ENCODE measurements around the gene FPR2. TPM values are rescaled to one million over a fixed set of nuclear protein-coding genes. Genes with fewer than 3 reads are reported as not detected.
"Not testable (repeated sequence)": the region's sequence is repeated elsewhere in the genome, so short reads cannot be mapped to it uniquely, and the experiment has no call there.

FPR2 gene
- polyA plus RNA-seq, 4 donors = 0.17 to 0.26 (median 0.24) TPM; not detected in 1

DNA sequence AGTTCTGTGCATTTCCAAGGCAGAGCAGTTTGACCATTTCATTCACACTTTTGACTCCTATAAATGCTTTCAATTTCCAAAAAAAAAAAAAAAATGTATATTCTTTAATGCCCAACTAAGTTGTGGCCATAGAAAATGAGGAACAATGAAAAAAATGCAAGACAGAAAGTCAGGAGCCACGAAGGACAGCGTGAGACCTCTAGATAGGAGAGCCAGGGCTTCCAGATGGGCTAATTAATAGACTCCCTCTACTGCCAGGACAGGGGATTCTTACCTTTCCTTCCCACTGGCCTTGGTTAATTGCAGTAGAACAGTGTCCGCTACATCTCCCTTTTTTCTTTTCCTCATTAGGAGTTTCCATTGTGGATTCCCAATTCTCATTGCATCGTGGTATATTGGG lies 42.5 kb downstream of the FPR2 start:
- DNase-seq (ENCODE audit: low read depth in 4 of 4, low spot score in 2 of 4) = no peak

DNA sequence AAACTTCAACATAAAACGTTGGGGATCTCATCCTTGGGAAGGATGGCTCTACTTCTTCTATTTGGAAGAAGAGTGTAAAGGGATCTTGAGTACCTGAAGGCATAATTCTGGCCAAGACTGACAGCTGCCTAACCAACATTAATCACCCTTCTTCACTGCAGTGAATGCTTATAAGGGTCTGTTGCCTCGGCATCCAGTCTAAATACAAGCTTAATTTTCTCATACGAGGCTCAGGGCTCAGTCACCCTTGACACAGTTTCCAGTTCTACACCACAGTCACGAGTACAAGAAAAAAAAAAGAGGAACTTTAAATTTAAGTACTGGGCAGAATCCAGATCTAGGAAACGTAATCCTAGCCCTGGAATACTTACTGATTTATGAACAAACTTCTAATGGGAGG lies 43.0 kb downstream of the FPR2 start:
- DNase-seq (ENCODE audit: low read depth in 4 of 4, low spot score in 2 of 4) = no peak

DNA sequence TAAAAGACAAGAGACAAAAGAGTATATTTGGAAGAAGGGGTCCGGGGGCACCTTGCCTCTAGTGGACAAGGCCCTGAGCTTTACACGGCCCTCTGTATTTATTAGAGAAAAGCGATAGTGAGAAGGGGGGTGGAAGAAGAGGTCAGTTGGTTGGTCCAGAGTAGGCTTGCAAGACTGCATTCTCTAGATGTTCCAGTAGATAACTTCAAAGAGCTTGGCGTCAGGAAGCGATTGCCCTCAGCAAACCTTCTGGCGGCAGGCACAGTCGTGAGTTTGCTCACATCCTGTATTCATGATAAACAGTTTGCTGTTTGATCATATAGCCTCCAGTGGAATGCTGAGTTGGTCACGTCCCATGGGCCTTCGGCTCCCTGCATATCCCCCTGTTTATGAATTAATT lies 43.8 kb downstream of the FPR2 start:
- DNase-seq (ENCODE audit: low read depth in 4 of 4, low spot score in 2 of 4) = not testable (repeated sequence)

DNA sequence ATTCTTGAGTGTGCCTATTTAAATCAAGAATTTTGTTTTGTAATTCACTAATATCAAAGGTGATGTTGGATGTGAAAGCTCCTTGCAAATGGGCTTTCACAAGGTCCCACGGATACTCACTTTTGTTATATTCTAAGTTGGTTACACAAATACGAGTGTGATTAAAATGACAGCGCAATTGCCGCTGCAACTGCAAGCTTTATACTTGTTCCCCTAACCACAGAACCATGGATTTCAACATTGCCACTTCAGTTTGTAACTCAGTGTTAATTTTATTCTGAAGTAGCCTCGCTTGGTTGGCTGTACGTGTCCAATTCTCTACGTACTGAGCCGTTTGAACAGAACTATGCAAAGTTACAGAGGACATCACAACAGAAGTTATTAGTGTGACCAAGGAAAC lies 44.4 kb downstream of the FPR2 start:
- not testable (repeated sequence) for DNase-seq (ENCODE audit: low read depth in 4 of 4, low spot score in 2 of 4)

DNA sequence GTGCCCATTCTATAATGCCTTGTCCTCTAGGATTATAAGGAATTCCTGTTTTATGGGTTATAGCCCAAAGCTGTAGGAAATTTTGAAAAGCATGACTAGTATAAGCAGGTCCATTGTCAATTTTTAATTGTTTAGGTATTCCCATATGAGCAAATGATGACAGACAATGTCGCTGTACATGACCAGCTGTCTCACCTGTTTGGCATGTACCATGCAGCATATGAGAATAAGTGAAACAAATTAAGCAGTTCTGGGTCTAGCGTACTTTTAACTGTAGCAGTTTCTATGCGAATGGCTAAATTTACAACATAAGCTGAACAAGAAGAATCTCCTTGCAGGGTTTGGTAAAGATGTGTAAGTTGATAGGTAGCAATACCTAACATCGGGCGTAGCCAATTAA lies 45.6 kb downstream of the FPR2 start:
- not testable (repeated sequence) for DNase-seq (ENCODE audit: low read depth in 4 of 4, low spot score in 2 of 4)

DNA sequence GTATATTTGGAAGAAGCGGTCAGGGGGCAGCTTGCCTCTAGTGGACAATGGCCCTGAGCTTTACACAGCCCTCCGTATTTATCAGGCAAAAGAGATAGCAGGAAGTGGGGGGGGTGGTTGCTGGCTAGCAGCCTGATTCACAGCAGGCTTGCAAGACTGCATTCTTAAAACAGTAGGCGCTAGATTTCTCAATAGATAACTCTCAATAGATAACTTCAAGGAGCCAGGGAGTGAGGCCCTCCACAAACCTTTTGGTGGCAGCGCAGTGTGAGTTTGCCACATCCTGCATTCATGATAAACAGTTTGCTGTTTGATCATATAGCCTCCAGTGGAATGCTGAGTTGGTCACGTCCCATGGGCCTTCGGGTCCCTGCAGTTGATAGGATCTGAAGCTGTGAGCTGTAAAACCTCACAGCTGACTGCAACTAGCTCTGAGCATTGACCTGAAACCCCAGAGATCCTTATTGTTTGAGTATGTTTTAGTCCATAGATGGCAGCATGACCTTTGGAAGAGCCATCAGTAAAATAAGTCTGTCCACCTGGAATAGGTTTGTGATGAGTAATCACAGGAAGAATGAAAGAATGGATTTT lies 46.2 kb downstream of the FPR2 start:
- DNase-seq (ENCODE audit: low read depth in 4 of 4, low spot score in 2 of 4) = no peak

DNA sequence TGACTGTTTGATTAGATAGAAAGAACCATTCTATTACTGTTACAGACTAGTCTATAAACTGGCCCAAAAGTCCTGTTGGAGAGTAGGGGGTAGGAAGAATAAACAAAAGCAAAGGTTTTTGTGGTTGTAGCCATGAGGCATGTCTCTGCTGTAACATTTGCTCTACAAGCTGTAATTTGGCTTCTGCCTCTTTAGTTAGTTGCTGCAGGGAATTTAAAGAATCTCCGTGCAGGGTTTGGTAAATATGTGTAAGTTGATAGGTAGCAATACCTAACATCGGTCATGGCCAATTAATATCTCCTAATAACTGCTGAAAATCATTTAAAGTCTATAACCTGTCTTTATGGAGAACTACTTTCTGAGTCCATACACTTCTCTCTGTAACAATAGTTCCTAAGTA lies 46.9 kb downstream of the FPR2 start:
- DNase-seq (ENCODE audit: low read depth in 4 of 4, low spot score in 2 of 4) = no peak

DNA sequence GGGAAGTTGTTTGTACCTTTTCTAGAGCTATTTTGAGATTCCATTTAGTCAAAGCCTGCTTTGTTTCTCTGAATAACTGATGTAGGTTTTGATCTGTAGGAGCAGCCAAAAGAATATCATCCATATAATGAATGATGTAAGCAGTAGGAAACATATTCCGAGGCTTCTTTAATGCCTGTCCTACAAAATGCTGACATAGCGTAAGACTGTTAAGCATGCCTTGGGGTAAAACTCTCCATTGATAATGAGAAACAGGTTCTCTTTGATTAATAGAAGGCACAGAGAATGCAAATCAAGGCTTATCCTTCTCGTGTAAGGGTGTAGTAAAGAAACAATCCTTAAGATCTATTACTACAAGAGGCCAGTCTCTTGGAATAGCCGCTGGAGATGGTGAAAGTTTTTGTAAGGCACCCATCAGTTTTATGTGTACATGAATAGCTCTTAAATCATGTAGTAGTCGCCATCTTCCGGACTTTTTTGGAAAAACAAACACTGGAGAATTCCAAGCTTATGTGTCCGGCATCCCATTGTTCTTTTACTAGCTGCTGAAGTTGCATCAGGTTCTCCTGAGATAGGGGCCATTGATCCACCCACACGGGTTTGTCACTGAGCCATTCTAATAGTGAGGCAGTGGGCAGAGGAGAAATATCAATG lies 47.5 kb downstream of the FPR2 start:
- DNase-seq (ENCODE audit: low read depth in 4 of 4, low spot score in 2 of 4) = no peak

DNA sequence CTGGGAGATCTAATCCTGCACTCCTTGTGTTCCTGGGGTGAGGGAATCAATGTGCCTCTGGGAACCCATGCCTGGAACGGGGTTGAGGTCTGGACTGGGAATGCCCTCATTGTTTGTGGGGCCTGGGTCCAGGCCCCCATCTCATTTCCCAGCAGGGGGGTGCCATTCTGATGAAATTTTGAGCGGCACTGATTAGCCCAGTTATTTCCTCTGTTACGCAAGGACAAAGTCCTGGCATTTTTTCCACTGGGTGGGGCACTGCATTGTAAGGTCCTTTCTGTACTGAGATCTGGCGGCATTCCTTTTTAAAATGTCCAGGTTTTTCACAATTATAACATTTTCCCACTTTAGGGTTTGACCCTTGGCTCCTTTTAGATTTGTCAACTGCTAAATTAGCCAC lies 48.8 kb downstream of the FPR2 start:
- DNase-seq (ENCODE audit: low read depth in 4 of 4, low spot score in 2 of 4) = no peak

DNA sequence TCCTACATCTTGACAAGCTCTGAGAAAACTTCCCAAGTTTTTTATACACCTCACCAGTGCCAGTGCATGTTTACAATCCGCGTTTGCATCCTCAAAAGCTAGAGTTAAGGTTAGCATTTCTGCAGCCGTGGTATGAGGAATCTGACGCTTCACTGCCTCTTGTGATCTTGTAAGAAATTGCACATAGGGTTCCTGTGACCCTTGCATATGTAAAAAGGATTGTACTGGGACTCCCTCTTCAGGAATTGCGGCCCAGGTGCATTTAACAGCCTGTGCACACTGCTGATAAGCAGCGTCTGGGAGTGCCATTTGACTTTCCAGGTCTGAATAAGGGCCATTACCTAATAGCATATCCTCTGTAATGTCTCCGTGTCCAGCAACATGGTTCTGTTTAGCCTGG lies 49.2 kb downstream of the FPR2 start:
- DNase-seq (ENCODE audit: low read depth in 4 of 4, low spot score in 2 of 4) = no peak

DNA sequence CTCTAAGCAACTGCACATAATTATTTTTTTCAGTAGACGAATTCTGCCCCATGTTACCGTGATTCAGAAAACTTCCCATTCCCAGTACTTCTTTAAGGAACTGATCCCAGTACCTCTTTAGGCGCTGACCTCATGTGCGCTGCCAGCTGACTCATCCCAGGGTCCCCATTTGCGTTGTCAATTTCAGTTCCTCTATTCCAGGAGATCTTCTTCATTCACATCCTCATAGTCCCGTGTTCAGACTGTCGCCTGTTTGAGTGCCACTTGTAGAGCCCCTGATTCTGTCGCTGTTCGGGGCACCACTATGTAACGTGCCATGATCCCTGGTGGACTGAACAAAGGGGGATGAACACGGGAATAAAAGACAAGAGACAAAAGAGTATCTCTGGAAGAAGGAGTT lies 50.4 kb downstream of the FPR2 start:
- DNase-seq (ENCODE audit: low read depth in 4 of 4, low spot score in 2 of 4) = no peak

DNA sequence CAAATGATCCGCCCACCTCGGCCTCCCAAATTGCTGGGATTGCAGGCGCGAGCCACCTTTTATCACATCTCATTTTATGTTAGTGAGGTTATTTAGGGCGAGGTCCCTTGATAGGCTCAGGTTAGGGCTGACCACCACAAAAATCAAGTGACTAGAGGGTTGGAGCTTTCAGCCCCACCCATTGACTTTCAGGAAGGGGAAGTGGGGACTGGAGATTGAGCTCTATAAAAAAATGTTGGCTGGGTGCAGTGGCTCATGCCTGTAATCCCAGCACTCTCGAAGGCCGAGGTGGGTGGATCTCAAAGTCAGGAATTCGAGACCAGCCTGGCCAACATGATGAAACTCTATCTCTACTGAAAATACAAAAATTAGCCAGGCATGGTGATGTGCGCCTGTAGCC lies 54.1 kb downstream of the FPR2 start:
- DNase-seq (ENCODE audit: low read depth in 4 of 4, low spot score in 2 of 4) = no peak

DNA sequence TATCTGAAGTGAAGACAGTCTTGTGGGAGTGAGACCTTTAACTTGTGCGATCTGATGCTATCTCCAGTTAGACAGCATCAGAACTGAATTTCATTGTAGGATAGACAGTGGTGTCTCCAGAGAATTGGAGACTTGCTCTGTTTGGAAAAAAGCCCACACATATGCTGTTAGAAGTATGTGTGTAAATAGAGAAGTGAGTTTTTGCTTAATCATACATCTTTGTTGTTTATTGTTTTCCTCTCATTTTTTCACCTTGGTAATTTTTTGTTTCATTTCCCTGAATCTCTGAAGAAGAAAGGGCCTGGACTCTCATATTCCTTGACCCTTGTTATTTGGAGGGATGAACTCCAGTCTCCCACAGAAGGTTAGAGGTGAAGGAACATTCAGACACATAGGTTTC lies 55.7 kb downstream of the FPR2 start:
- DNase-seq (ENCODE audit: low read depth in 4 of 4, low spot score in 2 of 4) = no peak

DNA sequence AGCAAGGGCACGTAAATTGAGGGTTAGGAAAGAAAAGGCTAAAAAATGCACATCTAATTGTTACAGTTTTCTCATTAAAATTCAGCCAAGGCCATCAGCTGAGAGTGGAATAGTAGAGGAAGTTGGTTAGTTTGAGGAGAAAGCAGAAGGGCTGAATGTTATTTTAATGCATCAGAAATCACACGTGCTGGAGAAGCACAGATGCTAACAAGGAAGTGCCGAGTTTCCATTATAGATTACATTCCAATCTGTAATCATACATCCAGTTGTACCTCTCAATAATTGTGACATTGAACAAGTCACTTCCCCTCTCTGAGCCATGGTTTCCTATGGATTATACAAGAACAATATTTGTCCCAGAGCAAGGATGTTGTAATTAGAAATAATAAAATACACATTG lies 59.0 kb downstream of the FPR2 start:
- no peak for DNase-seq (ENCODE audit: low read depth in 4 of 4, low spot score in 2 of 4)

Other genes with a start within 250 kb of the FPR2 start
- under 1 TPM; 0.10 to 0.52 (median 0.18) TPM for gene SIGLEC6, start 229.5 kb upstream of the FPR2 start, polyA plus RNA-seq (ENCODE audit: insufficient read length in 4 of 4)
- gene ZNF175, start 189.9 kb upstream of the FPR2 start, polyA plus RNA-seq (ENCODE audit: insufficient read length in 4 of 4) = 10 to 100 TPM; 16.8 to 17.7 (median 17.2) TPM
- gene SIGLEC5, start 130.8 kb upstream of the FPR2 start, polyA plus RNA-seq (ENCODE audit: insufficient read length in 4 of 4) = under 1 TPM in 2 of 4 donors, not detected in 2; 0.25 to 0.33 TPM
- gene SIGLEC14, start 114.4 kb upstream of the FPR2 start, polyA plus RNA-seq (ENCODE audit: insufficient read length in 4 of 4) = 1 to 10 TPM in 2 of 4 donors, under 1 TPM in 1, not detected in 1; 0.94 to 1.1 (median 1.1) TPM
- 10 to 100 TPM; 12.2 to 31.1 (median 21.8) TPM for gene SPACA6, start 67.8 kb upstream of the FPR2 start, polyA plus RNA-seq (ENCODE audit: insufficient read length in 4 of 4)
- under 1 TPM in 2 of 4 donors, not detected in 2; 0.07 TPM for gene HAS1, start 37.2 kb upstream of the FPR2 start, polyA plus RNA-seq (ENCODE audit: insufficient read length in 4 of 4)
- 1 to 10 TPM in 2 of 4 donors, under 1 TPM in 2; 0.70 to 3.0 (median 1.2) TPM for gene FPR1, start 9.3 kb upstream of the FPR2 start, polyA plus RNA-seq (ENCODE audit: insufficient read length in 4 of 4)
- under 1 TPM; 0.18 to 0.51 (median 0.25) TPM for gene FPR3, start 34.0 kb downstream of the FPR2 start, polyA plus RNA-seq (ENCODE audit: insufficient read length in 4 of 4)
- gene ZNF577, start 126.8 kb downstream of the FPR2 start, polyA plus RNA-seq (ENCODE audit: insufficient read length in 4 of 4) = 10 to 100 TPM; 29.2 to 55.8 (median 50.7) TPM
- 10 to 100 TPM; 25.1 to 29.2 (median 27.9) TPM for gene ZNF649, start 143.8 kb downstream of the FPR2 start, polyA plus RNA-seq (ENCODE audit: insufficient read length in 4 of 4)
- gene ZNF613, start 166.3 kb downstream of the FPR2 start, polyA plus RNA-seq (ENCODE audit: insufficient read length in 4 of 4) = 10 to 100 TPM; 13.4 to 16.0 (median 14.4) TPM
- gene ZNF350, start 225.7 kb downstream of the FPR2 start, polyA plus RNA-seq (ENCODE audit: insufficient read length in 4 of 4) = 10 to 100 TPM; 15.2 to 22.5 (median 19.9) TPM
- 10 to 100 TPM; 14.6 to 20.1 (median 19.1) TPM for gene ZNF615, start 247.0 kb downstream of the FPR2 start, polyA plus RNA-seq (ENCODE audit: insufficient read length in 4 of 4)